Left forelimb (tissue), 1 donor: Measurements from ENCODE around the gene HS1BP3.

Experiments
- DNase-seq: peaks from one replicate; pipeline ENCODE4 v3.0.0-alpha.2; 2018; ENCODE audit warnings: low spot score

The HS1BP3 gene

GRCh38 chr2:20645761-20646160 lies 5.1 kb downstream of the HS1BP3 start:
- no peak for DNase-seq

DNA sequence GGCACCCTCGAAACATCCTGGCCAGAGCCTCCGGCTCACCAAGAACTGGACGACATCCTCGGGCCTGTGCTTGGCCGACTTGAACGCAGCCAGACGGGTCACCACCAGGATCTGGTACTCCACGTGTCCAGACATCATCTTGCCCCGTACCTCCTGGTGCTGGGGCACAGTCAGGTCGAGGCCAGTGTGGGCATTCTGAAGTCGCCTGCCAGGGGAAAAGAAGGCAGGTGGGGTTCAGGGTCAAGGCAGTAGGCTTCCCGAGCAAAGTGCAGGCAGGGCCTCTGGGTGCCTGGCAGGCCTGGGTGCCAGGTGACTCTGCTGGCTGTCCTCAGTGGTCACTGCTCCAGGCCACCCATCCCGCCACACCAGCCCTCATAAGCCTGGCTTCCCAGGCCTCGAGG lies 5.6 kb downstream of the HS1BP3 start:
- DNase-seq = no peak

- DNase-seq = no peak
Observed at GRCh38 chr2:20643826-20644225, 7.1 kb downstream of the HS1BP3 start.

- no peak for DNase-seq
Observed at GRCh38 chr2:20643060-20643459, 7.8 kb downstream of the HS1BP3 start.

- DNase-seq = peak; percentile 87
Observed at GRCh38 chr2:20642055-20642971, 8.6 kb downstream of the HS1BP3 start.

DNA sequence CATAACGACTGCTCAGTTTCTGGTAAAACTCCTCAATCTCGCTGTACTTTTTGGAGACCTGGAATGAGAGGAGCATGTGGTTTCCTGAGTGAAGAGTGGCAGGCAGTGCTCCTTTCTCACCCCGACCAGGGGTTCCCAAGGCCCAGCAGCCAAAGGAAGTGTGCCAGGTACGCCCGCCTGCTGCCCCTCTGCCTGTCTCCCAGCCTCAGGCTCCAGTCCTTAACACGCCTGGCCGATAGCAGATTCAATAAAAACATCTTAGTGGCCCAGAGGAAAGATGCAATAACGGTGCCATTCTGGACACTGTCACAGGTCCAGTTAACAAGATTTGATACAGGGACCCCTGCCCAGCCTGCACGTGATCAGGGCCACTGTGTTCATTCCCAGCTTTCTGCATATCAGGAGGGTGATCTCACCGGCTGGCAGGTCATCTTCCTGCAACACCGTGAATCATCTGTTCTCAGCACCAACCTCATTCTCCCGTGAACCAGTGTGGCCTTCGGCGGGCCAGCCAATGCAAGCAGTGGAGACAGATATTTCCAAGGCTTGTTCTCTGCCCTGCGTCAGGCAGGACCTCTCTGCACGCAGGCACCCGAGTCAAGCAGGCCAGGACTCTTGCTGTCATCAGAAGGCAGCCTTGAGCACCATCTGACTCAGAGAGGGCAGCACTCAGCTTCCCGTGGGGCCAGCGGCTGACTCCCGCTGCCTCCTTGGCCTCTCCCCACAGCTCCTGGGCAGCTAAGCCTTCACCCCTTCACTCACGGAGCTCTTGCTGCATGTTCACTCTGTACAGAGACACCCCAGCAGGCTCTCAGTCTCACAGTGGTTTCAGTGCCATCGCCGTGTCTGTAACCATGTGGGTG lies 9.5 kb downstream of the HS1BP3 start:
- no peak for DNase-seq

- DNase-seq = no peak
Observed at GRCh38 chr2:20640411-20641122, 10.3 kb downstream of the HS1BP3 start.

- no peak for DNase-seq
Observed at GRCh38 chr2:20638646-20639430, 12.1 kb downstream of the HS1BP3 start.

DNA sequence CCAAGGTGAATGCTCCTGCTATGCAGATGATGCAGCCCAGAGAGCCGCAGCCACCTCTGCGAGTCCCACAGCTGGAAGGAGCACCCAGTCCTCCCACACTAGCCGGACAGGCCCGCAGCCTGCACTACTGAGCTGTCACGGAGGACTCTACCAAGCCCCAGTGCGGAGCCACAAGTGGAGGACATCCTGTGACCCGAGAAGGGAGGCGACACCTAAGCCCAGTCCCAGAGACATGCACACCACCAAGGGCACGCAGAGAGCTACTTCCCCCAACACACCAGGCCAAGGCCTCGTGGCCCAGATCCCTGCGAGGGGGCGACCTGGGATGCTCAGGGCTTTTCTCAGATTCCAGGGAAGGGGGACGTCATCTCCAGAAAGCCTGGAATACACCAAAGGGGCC lies 12.9 kb downstream of the HS1BP3 start:
- no peak for DNase-seq

GRCh38 chr2:20637147-20637546 lies 13.8 kb downstream of the HS1BP3 start:
- DNase-seq = no peak

- peak; percentile 93 for DNase-seq
Observed at GRCh38 chr2:20635675-20636584, 15.0 kb downstream of the HS1BP3 start.

GRCh38 chr2:20635113-20635510 lies 15.8 kb downstream of the HS1BP3 start:
- DNase-seq = no peak

DNA sequence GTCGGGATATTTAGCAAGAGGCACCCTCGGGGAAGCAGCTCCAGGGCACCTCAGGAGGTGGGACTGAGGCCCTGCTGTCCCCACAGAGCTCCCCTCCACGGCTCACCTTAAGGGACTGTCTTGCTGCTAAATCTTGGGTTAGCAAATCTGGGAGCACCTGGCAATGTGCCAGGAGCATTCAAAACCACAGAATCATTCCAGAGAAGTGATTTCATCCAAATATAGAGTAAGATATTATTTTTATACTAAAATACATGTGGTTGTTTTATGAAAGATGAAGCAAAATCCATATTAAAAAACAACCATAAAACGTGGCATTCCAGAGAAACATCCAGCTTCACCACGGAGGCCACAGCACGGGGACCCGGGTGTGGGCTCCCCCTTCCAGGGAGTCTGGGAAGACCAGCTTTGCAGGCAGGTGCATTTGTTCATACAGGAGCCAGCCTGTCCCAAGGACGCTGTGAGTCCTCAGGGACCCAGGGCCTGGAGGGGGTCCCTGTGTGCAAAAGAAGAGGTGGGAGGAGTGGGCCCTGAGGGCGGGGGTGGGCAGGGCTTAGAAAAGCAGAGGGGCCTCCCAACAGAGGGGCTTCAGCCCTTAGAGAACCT lies 16.3 kb downstream of the HS1BP3 start:
- no peak for DNase-seq

DNA sequence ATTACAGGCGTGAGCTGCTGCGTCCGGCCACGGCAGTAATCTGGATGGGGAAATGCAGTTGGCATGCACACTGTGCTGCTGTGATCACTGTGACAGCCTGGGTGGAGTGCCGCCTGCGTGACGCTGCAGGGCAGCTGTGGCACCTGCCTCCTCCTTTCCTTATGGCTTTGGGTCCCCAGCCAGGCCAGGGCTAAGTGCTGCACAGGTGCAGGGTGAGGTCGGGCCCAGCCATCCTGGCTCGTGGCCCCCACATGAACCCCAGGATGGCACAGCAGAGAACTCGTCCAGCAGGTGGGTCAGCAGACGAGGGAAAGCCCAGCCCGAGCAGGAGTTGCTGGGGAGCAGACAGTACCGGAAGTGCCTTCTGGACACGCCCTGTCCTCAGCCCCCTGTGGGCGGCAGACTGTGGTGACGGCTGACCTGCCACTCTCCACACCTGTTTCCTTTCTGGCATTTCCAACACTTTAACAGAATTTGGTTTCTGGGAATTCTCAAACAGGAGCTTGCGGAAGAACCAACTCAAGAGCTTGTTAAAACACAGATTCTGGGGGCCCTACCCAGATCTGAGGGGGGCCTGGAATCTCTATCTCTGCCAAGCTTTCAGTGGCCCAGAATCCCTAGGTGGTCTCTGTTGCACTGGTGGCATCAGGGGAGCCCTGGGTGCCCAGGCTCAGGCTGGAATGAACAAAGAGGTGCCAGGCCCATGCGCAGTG lies 16.9 kb downstream of the HS1BP3 start:
- no peak for DNase-seq

GRCh38 chr2:20633001-20633400 lies 17.9 kb downstream of the HS1BP3 start:
- no peak for DNase-seq

- DNase-seq = no peak
Observed at GRCh38 chr2:20632446-20632990, 18.4 kb downstream of the HS1BP3 start.

GRCh38 chr2:20631617-20632307 lies 19.1 kb downstream of the HS1BP3 start:
- no peak for DNase-seq

GRCh38 chr2:20630967-20631366 lies 19.9 kb downstream of the HS1BP3 start:
- DNase-seq = no peak
